NCI-H1930 (cell line): ENCODE data around the gene ITGA1.
A peak's percentile ranks its signal among the peaks of the same experiment; 100 is the strongest.
"Not testable (repeated sequence)": the region's sequence is repeated elsewhere in the genome, so short reads cannot be mapped to it uniquely, and the experiment has no call there.

Experiments used
- DNase-seq, 2 experiments: peaks; one replicate each; lab custom pipeline; 2025; lab: John Stamatoyannopoulos, UW

The ITGA1 gene

DNA sequence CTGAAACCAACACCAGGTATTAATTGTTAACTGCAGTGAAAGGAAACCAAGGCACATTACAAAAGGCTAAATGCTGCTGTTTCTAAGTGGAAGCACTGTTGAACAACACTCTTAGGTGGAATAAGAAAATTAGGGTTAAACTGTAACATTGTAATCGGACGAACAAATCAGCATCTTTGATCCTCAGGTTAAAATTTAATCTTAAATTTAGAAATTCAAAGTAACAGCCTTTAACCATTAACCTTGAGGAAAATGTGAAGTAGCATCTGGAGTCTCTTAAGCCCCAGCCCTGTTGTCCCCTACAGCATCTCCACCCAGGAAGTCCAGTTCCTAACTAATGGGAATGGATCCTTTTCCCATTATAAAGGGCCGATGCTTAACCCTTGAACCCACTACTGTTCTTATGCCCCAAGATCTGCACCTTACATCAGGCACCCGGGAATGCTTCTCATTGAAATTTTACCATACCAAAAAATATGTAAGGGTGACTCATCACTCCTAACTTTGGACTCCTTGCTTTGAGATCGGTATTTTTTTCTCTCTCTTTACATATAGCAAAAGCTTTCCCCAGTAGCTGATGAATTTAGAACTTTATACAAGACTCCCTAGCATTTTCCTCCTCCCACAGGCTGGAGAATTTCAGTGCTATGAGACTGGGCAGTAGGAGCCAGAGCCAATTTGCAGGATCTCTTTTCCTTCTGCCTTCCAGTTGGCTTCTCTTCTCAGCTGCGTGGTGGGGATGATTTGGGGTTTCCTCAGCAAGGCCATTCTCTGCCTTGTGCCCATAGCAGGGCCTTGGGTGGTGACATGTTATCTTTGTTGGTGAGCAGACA lies 169.4 kb downstream of the ITGA1 start:
- no peak for DNase-seq

DNA sequence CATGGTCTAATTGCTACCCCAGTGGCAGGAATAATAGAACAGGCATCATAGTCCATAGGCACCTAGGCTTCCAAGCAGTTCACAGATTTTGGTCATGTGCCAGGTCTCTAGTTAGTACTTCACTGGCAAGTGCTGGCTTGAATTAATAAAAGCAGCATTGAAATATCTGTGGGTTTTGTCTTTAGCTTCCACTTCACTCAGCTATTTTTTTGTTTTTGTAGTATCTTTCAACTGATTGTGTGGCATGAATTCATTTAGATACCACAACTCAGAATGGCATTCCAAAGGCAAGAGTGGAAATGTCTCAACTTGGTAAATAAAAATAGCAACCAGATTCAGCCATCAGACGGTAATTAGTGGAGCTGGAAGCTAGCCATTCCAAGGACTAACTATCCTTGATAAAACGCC lies 173.6 kb downstream of the ITGA1 start:
- DNase-seq = no peak

DNA sequence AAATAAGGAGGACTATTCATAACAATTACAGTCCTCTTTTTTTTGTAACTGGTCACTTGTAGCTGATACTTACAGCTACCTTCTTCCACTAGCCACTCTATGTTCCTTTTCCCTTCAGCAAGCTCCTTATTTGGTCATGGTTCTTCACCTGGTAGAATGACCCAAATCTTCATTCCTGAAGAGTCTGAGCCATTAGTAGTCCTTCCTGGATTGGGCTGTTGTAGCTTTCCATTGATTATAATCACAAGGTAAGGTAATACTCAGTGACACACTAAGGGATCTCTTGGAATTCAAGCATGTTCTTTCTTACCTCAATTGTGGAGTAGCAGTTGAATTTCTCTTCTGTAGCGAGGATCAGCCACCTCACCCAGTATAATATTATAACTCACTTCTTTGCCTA lies 175.9 kb downstream of the ITGA1 start:
- no peak for DNase-seq

DNA sequence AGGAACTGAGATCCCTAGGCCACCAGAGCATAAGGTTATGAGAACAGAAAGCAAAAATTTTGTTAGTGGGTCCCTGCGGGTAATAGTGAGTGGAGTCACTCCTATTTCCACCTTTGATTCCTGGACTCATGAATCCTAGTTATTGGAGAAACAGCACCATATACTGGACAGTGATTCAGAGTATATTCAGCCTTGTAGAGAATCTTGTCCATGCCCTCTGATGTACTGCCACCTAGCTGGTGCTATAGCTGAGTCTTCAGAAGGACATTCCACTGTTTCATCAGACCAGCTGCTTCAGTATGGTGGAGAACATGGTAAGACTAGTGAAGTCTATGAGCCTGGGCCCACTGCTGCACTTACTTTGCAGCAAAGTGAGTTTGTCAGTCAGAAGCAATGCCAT lies 176.4 kb downstream of the ITGA1 start:
- DNase-seq = no peak

GRCh38 chr5:52976157-52976556 lies 188.4 kb downstream of the ITGA1 start:
- not testable (repeated sequence) for DNase-seq

- DNase-seq = no peak
Measured at GRCh38 chr5:52977264-52977897, 189.7 kb downstream of the ITGA1 start.

GRCh38 chr5:52981507-52981906 lies 193.8 kb downstream of the ITGA1 start:
- no peak for DNase-seq

GRCh38 chr5:52983731-52984636 lies 196.3 kb downstream of the ITGA1 start:
- no peak for DNase-seq

- no peak for DNase-seq
Measured at GRCh38 chr5:52985306-52985705, 197.6 kb downstream of the ITGA1 start.

GRCh38 chr5:52987711-52988331 lies 200.1 kb downstream of the ITGA1 start:
- no peak for DNase-seq

DNA sequence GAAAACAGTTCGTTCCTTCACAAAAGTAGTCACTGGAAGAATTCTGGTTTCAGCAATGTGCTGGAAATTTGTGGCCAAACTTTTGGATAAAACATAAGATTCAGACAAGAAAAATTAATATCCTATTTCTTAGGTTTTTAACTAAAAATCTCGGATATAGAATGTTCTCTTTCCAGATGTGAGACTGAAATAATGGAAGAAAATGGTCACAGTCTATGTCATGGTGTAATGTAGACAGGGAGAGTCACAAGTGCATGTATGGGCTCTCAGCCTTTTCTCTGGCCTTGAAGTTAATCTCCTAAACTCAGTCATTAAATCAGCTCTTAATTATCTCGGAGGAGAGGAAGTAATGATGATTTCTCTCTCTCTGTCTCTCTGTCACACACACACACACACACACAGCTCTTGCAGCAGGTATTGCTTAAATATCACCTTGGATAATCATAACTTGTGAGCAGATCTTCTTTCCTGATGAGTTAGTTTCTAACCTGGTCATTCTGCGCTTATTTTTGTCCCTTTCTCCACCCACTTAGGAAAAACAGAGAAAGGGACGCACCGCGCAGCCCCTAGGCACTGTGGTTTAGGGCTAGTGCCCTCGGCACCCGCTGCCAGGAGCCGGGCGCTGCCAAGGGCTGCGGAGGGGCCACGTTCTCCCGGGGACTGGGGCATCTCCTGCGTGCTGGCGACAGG lies 200.8 kb downstream of the ITGA1 start:
- no peak for DNase-seq

DNA sequence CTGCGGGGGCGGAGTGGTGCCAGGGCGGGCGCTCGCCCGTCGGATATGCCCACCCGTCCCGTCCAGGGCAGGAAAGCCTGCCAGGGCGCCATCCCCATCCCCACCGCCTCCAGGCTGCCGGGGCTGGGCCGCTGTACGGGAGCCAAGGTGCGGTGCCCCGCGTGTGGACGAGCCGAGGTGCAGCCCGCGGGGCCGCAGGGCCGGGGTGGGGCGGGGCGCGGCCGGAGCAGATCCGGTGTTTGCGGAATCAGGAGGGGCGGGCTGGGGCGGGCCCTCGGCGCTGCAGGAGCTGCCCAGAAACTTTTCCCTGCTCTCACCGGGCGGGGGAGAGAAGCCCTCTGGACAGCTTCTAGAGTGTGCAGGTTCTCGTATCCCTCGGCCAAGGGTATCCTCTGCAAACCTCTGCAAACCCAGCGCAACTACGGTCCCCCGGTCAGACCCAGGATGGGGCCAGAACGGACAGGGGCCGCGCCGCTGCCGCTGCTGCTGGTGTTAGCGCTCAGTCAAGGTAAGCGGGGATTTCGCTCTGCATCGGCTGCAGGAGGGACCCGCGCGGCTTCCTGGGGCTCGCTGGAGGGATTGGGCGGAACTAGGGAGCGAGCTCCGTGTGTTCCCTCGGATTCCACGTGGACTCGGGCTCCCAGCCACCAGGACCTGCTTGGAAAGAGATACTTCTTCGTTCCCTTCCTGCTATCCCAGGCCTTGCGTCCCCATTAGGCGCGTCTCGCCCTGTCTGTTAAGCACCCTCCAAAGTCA lies 201.5 kb downstream of the ITGA1 start, which contains the start of gene ITGA2:
Gene ITGA2, plus strand, starts transcription at position 328 of the 756 bp plus-strand sequence. Its CDS starts 117 bp downstream, at position 445.
- DNase-seq = peak in 1 of 2 experiments; percentile 12

DNA sequence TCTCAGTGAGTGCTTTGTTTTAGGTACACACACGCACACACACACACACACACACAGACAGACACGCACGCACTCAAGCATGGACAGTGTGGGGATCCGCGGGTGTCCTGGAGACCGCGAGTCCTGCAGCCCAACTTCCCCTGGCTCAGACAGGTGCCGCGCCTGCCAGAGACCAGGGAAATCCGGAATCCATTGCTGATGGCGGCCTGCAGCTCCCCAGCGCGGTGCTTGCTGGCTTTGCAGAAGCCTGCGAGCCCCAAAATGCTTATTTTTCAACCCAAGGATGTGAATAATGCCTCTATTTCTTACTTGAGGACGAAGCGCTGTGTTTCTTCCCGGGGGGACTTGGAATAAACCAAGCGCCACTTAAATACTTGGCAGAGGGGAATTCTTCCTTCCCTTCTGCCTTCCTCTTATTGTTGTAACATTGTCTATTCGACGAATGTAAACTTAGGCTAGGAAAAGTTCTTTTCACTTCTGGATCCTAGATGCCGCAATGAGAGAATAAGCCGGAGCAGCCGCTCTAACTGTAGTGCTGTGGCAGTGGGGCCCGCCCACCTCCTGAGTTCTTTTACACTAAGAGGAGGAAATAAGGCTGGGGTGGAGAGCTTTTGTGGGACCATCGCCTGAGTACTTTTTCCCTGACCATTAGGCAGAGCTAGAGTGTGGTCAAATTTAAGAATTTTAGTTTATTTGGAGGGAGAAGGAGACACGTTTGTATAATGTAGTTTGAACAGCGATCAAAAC lies 202.2 kb downstream of the ITGA1 start:
- no peak for DNase-seq

DNA sequence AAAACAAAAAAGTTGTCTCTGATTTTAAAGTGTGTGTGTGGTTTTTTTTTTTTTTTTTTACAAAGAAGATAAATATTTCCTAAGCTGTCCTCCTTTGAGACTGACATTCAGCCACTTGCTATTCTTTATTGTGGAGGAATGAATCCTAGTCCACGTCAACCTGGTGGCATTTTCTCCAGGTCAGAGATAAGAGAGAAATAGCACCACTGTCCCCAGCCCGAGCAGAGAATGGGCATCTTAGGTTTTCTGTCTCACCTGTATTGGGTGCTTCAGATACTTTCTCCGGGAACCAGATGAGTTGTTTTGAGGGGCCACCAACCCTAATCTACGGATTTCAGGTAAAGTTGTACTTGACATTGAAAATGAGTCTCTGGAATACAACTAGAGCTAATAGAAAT lies 202.8 kb downstream of the ITGA1 start:
- no peak for DNase-seq

DNA sequence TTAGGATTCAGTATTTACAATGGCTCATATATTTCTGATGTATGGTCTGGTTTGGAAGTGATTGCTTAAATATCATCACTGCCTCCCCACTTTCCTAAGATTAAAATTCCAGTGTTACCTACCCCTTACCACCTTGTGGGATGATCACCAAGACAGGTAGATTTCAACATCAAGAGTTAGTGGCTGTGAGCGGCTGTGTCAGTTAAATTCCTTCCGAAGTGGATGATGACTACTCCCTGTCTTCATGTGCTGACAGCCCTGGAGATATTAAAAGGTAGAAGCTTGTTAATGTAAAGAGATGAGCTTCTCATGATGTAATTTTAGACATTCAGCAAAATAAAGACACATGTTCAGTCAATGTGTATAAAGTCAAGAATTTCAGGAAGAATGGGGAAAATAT lies 205.7 kb downstream of the ITGA1 start:
- no peak for DNase-seq

DNA sequence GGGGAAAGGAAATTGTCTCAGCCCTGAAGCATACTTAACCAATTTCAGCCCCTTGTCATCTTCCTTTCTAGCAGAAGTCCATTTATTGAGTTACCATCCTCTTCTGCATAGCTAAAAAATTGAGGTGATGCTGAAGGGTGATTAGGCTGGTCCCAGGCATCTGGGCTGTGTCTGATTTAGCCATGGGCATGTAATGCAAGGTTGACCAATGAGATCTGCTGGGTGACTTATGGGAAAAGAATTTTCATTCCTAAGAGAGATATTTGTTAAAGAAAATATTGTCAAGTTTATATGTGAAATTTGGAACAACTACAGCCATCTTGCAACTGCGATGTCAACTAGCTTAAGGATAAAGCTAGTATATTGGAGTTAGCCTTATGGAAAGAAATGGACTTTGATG lies 206.6 kb downstream of the ITGA1 start:
- no peak for DNase-seq

- DNase-seq = no peak
Measured at GRCh38 chr5:52995095-52995494, 207.4 kb downstream of the ITGA1 start.

- no peak for DNase-seq
Measured at GRCh38 chr5:52995914-52996313, 208.2 kb downstream of the ITGA1 start.

DNA sequence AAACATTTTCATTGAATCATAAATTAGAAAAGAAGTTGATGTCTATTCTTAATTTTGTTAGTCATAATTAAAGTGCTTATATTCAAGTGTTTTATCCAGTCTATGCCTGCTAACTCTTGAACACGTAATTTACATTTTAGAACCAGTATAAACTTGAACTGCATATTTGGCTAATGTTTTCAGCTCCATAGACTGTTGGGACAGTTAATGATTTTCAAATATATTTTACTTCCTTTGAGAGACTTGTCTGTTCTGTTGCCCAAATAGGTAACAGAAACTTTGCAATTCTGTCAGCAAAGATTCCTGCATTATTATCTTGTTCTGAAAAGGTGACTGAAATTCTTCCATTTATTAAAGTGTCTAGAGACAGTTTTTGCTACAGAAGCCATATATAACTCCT lies 209.3 kb downstream of the ITGA1 start:
- peak in 1 of 2 experiments; percentile 28 for DNase-seq

DNA sequence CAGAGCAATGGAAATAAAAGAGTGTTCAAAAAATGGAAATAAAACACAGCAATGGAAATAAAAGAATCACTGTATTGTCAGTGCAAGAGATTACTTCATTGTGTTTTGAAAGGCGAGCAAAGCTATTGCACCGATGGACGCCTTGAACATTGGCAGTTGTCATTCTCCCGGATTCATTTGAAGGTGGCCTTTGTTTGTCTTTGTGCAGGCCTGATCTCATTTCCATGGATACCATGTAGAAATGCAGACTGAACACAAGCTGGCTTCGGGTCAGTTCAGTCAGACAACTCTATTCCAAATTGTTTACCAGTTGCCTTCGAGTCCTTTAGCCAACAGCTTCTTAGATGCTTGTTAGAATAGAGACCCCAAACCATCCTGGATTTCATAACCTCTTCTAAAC lies 209.7 kb downstream of the ITGA1 start:
- DNase-seq = peak; percentile 28 to 71
